Ovary (tissue), 9 donors: ENCODE data around the gene LYST. TPM values are rescaled to one million over a fixed set of nuclear protein-coding genes. Genes with fewer than 3 reads are reported as not detected.

Source experiments
- DNase-seq, 5 donors: peaks; one replicate each; pipeline ENCODE4 v3.0.0-alpha.2; 2019 to 2020
- H3K27ac ChIP-seq, 2 donors: fragments of 200-600 bp; one replicate each; pipeline versions ENCODE4 v1.5.1 to v1.8.0; 2019 to 2022
- H3K27me3 ChIP-seq: fragments of 200-600 bp; one replicate; pipeline ENCODE4 v1.8.0; 2022
- H3K36me3 ChIP-seq: fragments of 200-600 bp; sonication (generic); one replicate; pipeline ENCODE4 v1.5.1; 2019
- H3K4me1 ChIP-seq: one replicate; pipeline ENCODE4 v1.8.1; 2013; ENCODE audit warnings: mild to moderate bottlenecking, moderate library complexity; ENCODE audit not compliant: insufficient read depth
- H3K4me3 ChIP-seq: fragments of 200-600 bp; sonication (generic); one replicate; pipeline ENCODE4 v1.5.1; 2017
- H3K9me3 ChIP-seq, 2 donors: fragments of 200-600 bp in 1 of 2; sonication (generic) in 1 of 2; one replicate each; pipeline versions ENCODE4 v1.5.1 to v1.8.1; 2013 to 2019; ENCODE audit warnings: mild to moderate bottlenecking in 1 of 2, moderate library complexity in 1 of 2
- CTCF ChIP-seq, 3 donors: fragments of 450-650 bp in 2 of 3; fragments of 200-600 bp in 1 of 3; IDR thresholded peaks; one replicate each; pipeline versions ENCODE4 v1.5.1 to v1.8.0; 2016 to 2022; ENCODE audit warnings: antibody characterized with exemption in 3 of 3, mild to moderate bottlenecking in 1 of 3
- EP300 ChIP-seq: sonication (generic); formaldehyde crosslinking; IDR thresholded peaks from one replicate; pipeline ENCODE4 v1.6.1; 2017; ENCODE audit warnings: antibody characterized with exemption
- POLR2A ChIP-seq: fragments of 450-650 bp; IDR thresholded peaks from one replicate; pipeline ENCODE4 v1.6.1; 2017; ENCODE audit warnings: antibody characterized with exemption, mild to moderate bottlenecking, moderate library complexity
- WGBS, 3 donors: extraction: QIAGEN DNeasy Blood & Tissue Kit in 1 of 3; methylation state at CpG; one replicate each; pipeline versions ENCODE4 v1.1.5 to v1.1.7; 2013 to 2017; 5-methylcytosine and 5-hydroxymethylcytosine counted together
- intact Hi-C, 4 donors: fragments of 100-400 bp; cut with DNase I; formaldehyde crosslinking; loops; one replicate each; pipeline versions ENCODE4 v1.11.0 to v1.15.1; 2022 to 2023
- polyA plus RNA-seq, 2 donors: library from polyadenylated mRNA; stranded (reverse); fragments of 200-250 nt in 1 of 2; fragments of 350-450 nt in 1 of 2; fragmentation: Illumina TruSeq in 1 of 2; extraction: RNeasy Lipid Tissue Mini Kit (QIAGEN cat#74804) in 1 of 2; gene quantifications; one replicate each; pipeline ENCODE4 v1.2.3, GENCODE V29; 2013 to 2014
- total RNA-seq, 7 donors: library from RNA; depleted of rRNA in 2 of 7; stranded (reverse); fragments of >200 nt in 2 of 7; fragmentation: NEBNext Ultra II Directional in 3 of 7; extraction: Animal tissue kit (Norgen Biotek cat#: 25700) in 3 of 7; gene quantifications; one replicate each; pipeline versions ENCODE4 v1.1.0 to v1.2.4, GENCODE V29; 2016 to 2023
- donor health status: DM: no; HTN: no; CAD: no; lungs with moderate emphysema.
- donor health status: DM: no; HTN: no; CAD: no.
- donor health status: Bipolar disorder and iron deficiency.
- donor health status: DM: yes; HTN: yes; CAD: no.
- donor health status: DM: no; HTN: no; CAD: no.
- donor health status: DM: yes; HTN: yes; CAD: no.

Gene LYST
- total and polyA plus RNA-seq, 9 donors, result 6.8 to 29.2 (median 21.7) TPM

- intact Hi-C loops, result no loop called here
Observed at GRCh38 chr1:235883261-235883927, 16.7 kb upstream of the LYST start.

DNA sequence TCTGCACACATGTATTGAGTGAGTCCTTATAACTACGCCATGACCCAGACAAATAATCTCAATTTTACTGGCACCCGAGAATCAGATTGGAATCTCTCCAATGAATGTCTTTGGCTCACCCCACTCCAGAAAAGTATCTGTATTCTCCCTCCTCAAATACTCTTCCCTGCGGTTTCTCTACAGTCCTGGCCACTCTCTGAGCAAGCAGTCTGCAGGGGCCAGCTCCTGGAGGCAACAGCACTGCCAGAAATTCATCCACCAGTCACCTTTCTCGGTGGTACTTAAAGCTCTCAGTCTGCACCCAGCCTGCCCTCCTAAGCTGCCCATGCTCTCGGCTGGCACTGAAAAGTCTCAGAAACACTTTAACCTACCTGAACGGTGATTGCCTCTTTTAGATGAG lies 16.1 kb upstream of the LYST start:
- Histone ChIP-seq H3K4me1 (peaks cover 8% of the 10 kb centered on the region), H3K27ac (peak overlapping the region in 1 of 2 donors; percentile 47), H3K9me3 (no peaks in the 10 kb centered on the region), H3K27me3 (no peaks in the 10 kb centered on the region), H3K36me3 (no peaks in the 10 kb centered on the region), H3K4me3 (no peak overlapping the region)
- WGBS, 3 donors, result 46 to 64% (median 52%) methylated on average over 6 of the region's 6 CpGs
- intact Hi-C loops, result no loop called here
- no peak for DNase-seq
- TF ChIP-seq EP300, result no peak
- TF ChIP-seq CTCF (IDR thresholded peaks at IDR 0.05), result no peak
- no peak for TF ChIP-seq POLR2A

More at GRCh38 chr1:235883261-235883927, 16.7 kb upstream of the LYST start:
- no peaks in the 10 kb centered on the region for H3K36me3 ChIP-seq
- peak; percentile 82 to 90 (median 87) for DNase-seq
- TF ChIP-seq CTCF (IDR thresholded peaks at IDR 0.05), result no peak
- TF ChIP-seq POLR2A, result no peak
- no peak for TF ChIP-seq EP300
- no peak overlapping the region for H3K4me3 ChIP-seq
- WGBS, 3 donors, result 3 to 16% (median 7%) methylated on average over 12 of the region's 12 CpGs
- H3K4me1 ChIP-seq, result peaks cover 8% of the 10 kb centered on the region
- H3K27me3 ChIP-seq, result no peaks in the 10 kb centered on the region
- H3K27ac ChIP-seq, result peak overlapping the region; percentile 47 to 52
- no peaks in the 10 kb centered on the region for H3K9me3 ChIP-seq

DNA sequence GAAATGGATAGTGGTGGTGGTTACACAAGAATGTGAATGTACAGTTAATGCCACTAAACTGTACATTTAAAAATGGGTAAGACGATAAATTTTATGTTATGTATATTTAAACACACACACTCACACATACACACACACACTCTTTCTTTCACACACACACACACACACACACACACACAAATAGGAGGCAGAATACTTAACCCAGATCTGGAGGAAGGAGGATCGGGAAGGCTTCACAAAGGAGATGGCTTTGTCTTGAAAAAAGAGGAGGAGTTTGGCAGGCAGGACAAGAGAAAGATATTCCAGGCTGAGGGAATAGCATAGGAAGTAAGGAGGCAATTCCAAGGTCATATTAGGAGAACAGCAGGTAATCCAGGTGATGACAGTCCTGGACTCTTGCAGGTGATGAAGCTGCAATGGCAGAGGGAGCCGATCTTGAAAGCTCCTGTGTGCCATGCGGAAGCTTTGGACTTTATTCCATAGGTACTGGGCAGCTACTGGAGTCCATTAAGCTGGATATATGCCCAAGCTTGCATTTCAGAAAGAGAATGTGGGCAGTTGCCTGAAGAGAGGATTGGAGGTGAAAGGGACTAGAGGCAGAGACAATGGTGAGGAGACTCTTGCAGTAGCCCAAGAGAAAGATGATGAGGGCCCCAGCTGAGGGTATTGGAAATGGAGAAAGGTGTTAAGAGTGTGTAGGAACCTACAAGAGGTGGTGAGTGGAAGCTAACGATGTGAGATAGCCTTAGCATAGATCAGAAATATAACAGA lies 15.4 kb upstream of the LYST start:
- H3K4me3 ChIP-seq, result no peak overlapping the region
- WGBS, 3 donors, result 85 to 90% (median 87%) methylated on average over 5 of the region's 5 CpGs
- intact Hi-C loops, result no loop called here
- no peak overlapping the region for H3K27ac ChIP-seq
- DNase-seq, result no peak
- no peaks in the 10 kb centered on the region for H3K36me3 ChIP-seq
- H3K9me3 ChIP-seq, result no peaks in the 10 kb centered on the region
- H3K27me3 ChIP-seq, result no peaks in the 10 kb centered on the region
- H3K4me1 ChIP-seq, result peaks cover 8% of the 10 kb centered on the region
- no peak for TF ChIP-seq CTCF (IDR thresholded peaks at IDR 0.05)
- no peak for TF ChIP-seq POLR2A
- TF ChIP-seq EP300, result no peak

GRCh38 chr1:235878082-235878811 lies 11.5 kb upstream of the LYST start:
- intact Hi-C loops, result no loop called here
- WGBS, 3 donors, result 74 to 84% (median 79%) methylated on average over 6 of the region's 6 CpGs
- no peaks in the 10 kb centered on the region for H3K27me3 ChIP-seq
- no peaks in the 10 kb centered on the region for H3K36me3 ChIP-seq
- no peaks in the 10 kb centered on the region for H3K9me3 ChIP-seq
- DNase-seq, result no peak
- no peak overlapping the region for H3K4me3 ChIP-seq
- peaks cover 4% of the 10 kb centered on the region for H3K4me1 ChIP-seq
- H3K27ac ChIP-seq, result no peak overlapping the region
- TF ChIP-seq POLR2A, result no peak
- TF ChIP-seq EP300, result no peak
- no peak for TF ChIP-seq CTCF (IDR thresholded peaks at IDR 0.05)
